Cerebellar cortex (tissue), 1 donor: ENCODE data around the gene PAEP.

Experiments used
- DNase-seq: peaks from one replicate; pipeline ENCODE4 v3.0.0-alpha.2; 2015; ENCODE audit warnings: low spot score

Gene PAEP

DNA sequence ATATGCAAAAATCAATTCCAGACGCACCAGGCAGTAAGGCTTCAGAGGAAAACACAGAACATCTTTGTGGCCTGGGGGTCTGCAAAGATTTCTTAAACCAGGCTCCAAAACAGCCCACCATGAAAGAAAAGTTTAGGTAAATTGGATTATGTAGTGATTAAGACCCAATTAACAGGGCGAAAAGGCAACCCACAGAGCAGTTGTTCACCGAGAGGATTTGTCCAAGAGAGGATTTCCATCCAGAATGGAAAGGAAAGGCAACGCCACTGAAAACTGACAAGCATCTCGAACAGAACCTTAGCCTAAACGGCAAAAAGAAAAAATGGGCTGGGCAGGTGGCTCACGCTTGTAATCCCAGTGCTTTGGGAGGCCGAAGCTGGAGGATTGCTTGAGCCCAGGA lies 40.4 kb downstream of the PAEP start:
- DNase-seq = no peak

DNA sequence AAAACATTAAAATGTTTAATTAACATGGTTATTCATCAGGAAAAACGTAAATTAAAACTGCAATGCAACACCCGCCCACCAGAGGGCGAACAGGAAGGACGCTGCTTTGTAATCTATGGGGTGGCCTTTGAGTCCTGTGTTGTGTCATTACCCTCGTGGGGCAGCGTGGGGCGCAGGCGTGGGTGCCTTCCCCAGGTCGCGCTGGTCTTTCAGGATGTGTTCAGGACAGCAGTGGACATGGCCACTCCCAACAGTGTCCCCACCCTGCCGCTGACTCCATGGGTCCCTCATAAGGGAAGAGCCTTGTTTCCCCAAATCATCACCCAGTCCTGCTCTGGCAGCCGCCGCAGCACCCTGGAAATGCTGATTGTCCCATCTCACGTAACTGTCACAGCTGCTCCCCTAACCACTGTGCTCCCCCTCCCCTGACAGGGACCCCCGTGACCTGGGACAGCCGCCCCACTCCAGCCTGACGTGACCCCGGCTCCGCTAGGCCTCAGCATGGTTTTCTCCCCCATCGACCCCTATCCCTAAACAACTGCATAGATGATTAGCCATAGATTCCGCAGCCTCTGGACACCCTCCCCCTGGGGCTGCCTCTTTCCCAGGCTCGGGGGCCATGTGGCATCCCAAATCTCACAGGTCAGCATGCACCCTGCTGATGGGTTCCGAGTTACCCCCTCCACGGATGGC lies 41.4 kb downstream of the PAEP start:
- DNase-seq = peak; percentile 20

DNA sequence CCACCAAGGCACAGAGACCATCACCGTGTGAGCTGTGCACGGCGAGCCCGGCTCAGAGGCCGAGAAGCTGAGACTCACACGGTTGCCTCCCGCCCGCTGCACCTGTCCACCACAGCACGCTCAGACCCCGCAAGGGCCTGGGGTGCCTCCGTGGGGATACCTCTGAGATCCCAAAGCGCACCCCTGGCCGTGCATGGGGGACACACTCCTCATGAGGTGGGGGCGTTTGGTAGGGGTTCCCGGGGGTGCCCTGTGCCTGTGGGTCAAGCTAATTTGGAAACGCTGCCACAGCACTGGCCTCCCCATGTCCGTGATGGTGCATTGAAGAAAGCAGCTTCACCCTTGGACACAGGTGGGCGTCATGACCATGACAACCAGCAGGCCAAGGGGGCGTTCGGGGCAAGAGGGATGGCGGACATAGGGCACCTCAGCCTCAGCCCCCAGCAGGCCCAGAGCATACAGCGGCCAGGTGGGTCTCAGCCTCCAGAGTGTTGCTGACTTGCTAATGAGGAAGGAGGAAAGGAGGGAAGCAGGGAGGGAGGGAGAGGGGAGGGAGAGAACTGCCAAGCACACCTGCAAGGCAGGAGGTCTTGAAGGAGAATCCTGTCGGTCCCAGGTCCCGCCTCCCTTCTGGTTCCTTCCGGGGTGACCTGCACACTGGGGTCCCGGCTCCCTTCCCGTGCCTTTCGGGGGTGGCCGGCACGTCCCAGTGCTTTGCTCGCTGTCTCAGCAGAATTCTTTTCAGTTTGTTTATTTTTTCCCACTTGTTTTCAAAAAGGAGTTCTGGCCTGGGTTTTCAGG lies 43.1 kb downstream of the PAEP start:
- DNase-seq = no peak

DNA sequence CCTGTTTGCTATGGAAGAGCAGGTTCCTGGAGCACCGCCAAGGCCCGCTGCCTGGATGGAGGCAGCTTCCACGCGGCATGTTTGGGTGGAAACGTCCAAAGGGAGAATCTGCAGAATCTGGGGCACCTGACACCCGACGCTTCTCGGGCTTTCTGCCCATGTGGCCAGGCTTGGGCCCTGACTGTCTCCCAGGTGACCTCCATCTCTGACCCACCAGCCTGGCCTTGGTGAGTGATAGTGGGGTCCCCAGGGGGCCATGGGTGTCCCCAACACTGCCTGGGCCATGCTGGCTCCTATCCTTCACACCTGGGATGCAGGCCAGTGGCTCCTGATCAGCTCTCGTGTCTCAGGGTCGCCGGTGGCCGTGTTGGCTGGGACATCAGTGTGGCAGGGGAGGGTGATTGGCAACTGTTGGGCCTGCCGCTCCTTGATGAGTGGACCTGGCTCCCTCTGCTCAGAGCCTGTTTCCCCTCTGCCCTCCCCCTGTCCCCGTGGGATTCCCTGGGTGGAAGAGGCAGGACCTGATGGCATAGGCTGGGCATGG lies 43.8 kb downstream of the PAEP start:
- peak; percentile 43 for DNase-seq

DNA sequence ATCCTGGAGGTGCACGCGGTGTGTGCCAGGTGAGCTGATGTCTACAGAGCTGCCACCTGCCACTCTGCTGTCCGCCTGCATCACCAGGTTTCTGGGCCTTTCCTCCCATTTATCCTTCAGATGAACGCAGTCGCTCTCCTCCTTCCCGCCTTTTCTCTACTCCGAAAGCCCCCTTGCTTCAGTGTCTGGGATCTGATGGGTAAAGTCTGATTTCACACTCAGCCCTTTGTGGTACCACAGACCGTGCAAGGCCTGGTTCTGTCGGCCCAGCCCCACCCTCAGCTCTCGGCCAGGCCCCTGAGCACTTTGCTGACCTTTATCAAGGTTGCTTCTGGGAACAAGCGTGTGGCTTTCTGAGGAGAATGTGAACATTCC lies 45.3 kb downstream of the PAEP start:
- no peak for DNase-seq

DNA sequence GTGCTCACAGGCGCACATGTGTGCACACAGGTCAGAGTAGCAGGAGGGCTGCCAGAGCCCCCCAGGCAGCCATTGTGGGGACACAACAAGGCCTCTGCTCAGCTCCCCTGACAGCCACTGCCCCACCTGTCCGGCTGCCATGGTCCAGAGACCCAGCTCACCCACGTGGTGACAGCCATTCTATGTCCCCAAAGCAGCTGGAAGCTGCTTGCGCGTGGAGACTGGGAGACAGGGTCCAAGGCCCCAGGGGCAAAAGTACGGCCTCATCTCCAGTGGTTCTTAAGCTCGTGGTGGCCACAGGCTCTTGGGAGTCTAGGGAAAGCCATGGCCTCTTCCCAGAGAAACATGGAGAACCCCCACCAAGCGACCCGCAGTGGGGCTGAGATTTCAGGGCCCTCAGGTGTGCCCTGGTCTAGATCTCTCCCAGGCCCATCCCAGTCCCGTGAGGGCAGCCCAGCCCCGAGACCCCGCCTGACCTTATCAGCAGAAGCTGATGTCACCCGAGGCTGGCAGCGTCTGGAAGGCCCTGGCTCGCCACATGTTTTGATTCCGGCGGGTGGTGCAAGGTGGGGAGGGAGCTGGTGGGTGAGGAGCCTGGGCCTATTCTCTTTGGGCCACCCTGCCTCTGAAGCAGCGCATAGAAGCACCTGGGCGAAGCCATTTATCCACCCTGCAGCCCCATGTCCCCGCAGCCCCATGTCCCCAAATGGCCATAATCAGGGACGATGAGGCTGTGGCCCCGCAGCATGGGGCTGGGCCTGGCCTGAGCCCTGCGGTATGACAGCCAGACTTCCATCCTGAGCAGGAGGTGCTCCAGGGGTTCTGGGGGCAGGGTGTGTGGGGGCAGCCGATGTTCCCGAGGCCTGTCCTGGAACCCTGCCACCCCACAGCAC lies 46.1 kb downstream of the PAEP start:
- no peak for DNase-seq

DNA sequence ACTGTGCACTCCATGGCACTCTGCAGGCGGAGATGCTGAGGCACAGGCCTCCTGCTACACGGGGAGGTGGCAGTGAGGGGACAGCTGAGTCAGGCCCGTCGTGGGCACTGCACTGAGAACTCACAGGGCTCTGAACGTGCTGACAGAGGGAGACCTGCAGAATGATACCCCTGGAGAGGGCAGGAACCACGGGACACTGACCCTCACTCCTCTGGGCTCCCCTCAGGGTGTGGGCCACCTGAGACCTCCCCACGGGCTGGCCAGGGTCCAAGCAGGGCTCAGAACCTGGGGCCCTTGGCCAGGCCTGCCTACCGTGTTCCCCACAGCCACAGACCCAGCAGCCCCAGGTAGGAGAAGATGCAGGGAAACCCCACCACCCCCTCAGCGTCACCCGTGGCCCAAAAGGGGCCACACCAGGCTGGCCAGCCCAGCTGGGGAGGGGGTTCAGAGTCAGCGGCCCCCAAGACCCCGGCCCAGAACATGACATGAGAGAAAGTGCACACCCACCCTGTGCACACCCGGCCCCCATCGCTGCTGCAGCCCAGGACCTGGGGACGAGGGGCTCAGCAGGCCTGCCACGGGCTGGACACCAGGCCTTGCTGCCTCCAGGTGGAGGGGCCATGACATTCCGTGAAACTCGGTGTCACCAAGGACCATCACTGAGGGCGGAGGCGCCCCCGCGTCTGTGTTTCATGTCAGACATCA lies 46.9 kb downstream of the PAEP start:
- DNase-seq = no peak

DNA sequence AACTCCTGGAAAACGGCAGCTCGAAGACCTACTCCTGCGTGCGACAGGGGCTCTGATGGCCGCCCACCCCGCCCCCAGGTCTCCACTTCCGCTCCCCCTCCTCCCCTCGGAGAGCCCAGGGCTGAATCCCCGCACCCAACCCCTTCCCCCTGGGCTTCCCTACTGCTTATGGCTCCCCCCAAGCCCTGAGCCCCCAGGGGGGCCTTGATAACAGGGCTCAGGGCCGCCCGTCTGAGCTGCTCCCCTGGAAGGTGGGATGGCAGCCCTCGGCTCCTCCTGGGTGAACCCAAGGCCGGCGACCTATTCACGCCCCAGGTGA lies 47.4 kb downstream of the PAEP start:
- no peak for DNase-seq

DNA sequence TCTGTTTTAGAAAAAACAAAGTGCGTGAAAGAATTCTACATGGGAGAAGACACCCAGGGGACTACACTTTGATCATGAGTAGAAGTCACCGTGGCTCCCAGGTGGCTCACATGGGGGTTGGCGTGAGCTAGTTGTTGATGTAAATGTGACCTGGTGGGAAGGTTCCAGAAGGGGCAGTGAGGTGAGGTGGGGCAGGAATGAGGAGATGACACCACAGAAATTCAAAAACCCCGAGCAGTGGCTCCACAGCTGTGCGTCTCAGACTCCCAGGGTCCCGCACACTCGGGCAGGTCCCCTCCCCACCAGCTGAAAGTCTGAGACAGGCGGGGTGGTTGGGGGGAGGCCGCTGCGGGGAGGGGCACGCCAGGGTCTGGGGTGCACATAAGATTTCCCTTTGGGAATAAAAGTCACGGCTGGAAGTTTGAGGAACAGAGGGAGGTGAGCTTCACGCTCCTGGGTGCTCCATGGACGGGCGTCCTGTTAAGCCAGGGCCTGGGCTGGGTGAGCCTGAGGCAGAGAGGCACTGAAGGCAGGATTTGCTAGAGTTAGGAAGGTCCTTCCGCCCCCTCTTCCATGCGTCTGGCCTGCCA lies 47.9 kb downstream of the PAEP start:
- no peak for DNase-seq

DNA sequence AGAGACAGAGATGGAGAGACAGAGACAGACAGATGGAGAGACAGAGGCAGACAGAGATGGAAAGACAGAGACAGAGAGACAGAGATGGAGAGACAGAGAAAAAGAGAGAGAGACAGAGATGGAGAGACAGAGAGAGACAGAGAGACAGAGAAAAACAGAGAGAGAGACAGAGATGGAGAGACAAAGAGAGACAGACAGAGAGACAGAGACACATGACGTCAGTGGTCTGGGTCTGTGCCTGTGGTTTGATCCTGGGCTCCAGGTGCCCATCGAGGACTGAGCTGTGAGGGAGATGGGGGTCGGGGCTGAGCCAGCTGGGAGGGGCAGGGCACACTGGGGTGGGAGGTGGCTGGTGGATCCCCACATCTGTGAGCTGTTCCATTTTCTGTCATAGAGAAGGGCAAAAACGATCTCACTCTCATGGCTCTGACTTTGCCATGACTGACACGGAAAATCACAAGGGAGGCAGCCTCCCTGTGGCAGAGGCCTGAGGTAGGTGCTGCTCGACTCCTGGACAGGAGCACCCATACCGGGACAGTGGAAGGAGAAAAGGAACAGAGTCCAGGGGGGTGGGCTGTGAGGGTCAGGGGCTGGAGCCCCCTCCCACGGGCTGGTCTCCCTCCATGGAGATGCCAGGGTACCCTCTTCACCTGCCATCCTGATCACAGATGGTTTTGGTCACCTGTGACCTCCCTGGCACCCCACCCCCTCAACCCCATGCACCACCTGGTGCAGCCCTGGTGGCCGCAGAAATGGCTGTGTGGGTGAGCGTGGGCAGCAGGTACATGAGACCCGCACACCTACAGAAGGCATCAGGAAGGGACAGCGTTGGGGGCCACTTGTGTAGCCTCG lies 49.0 kb downstream of the PAEP start:
- no peak for DNase-seq

DNA sequence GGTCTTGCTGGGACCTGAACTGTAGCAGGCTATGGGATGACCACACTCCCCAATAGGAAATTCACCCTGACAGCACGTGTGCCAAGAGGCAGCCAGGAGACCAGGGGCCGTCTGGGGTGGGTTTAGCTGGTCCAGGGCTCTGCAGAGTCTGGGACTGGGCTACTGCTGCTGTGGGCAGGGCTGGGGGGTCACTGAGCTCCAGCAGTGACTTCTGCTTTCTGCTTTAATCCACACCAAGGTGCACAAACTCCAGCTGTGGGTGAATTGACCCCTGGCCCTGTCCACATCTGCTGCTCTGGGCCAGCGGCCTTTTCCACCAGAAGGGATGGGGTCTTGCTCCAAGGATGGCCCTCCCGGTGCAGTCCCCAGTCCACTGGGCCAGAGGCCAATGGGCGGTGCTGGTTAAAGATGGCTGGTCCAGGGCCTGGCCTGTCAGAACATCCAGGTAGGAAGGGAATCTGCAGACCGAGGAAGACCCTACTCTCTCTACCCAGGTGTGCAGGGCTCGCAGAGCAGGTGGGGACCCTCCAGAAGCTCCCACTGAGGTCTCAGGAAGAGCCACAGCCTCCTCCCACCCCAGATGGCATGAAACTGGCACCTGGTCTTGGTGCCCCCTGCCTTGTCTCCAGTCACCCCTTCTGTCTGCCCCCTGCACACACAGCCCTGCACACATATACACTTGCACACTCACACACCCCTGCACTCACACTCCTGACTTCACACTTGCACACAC lies 49.8 kb downstream of the PAEP start:
- DNase-seq = no peak

DNA sequence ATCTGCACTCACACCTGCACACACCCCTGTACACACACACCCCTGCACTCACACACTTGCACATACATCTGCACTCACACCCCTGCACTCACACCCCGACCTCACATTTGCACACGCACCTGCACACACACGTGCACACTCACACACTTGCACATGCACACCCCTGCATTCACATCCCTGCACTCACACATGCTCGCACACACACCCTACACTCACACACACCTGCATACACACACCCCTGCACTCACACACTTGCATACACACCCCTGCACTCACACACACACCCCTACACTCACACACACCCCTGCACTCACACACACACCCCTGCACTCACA lies 50.3 kb downstream of the PAEP start:
- DNase-seq = no peak

DNA sequence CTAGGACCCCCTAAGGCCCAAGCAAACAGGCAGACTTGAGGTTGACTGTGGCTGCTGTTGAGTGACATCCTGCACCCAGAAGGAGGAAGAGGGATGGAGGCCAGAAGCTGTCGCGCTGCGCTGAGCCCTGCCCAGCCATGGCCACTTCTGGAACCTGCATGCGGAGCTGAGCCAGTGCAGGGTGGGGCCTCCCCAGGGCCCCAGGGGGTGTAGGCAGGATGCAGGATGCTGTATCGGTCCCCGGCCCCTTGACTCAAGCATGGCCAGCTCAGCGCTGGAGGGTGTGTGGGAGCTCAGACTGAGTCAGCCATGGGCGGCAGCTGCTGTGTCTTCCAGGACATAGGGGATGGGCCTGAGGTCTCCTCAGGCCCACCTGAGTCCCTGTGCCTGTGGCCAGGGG lies 50.9 kb downstream of the PAEP start:
- no peak for DNase-seq

DNA sequence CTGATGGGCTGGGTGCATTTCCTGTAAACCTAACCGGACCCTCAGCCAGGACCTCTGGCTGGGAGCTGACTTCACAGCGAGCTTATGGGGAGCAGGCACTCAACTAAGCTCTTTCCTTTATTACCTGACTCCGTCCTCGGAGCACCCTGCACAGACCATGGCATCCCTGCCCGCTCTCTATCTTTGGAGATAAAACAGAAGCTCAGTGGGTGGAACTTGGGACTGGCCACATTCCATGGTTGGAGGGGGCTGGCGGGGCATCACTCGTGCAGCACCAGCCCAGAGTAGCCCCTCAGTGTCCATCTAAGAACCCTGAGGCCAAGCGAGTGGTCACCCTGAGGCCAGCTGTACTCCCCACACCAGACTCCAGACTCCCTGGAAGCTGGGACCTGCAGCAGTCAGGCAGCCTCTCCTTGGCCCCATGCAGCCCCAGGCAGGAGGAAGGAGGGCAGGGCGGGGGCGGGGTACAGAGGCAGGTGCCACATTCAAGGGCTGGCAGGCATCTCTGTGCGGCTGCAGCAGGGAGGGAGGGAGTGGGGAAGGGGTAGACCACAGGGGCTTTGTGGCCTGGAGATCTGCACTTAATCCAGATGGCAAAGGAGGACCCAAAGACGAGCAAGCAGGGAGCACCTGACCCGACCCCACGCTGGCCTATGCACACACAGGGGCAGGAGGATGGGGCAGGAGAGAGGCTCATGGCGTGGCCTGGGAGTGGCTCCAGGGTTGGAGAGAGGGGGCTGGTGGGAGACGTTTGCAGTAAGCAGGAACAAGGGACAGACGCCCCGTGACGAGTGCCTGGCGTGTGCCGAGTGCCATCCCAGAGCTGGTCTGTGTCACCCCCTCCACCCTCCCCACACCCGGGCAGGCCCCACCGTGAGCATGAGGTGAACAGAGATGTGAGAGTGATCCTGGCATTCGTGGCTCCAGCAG lies 51.7 kb downstream of the PAEP start:
- DNase-seq = no peak

DNA sequence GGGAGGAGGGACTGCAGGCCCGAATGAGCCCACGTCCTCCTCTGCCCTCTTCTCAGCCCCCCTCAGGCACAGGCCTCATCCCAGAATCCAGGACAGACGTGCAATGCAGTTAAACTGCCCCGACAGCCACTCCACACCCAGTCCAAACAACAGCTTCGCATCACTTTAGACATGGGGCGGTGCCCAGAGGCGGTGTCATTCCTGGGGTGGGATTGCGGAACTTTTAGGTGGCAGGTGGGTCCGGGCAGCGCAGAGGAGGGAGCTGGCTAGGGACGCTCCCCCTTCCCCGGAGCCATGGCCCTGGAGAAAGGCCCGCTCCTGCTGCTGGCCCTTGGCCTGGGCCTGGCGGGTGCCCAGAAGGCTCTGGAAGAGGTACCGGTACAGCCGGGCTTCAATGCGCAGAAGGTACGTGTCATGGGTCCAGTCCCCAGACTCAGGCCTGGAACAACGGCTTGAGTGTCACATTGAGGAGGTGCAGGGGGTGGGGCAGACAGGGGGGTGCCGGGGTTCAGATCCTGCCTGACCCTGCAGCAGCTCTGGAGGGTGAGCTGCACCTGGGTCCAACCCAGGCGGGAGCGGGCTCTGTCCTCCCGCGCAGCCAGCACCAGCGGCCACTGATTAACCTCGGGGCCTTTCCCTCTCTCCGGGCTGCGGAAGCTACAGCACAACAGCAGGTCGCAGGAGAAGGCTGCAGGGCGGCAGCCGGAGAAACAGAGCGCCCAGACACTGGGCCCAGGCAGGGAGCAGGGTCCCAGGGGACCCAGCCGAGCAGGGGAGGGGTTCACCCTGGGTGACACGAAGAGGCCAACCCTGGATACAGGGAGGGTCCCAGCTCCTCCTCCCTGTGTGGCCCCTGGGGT lies 52.6 kb downstream of the PAEP start:
- DNase-seq = no peak

DNA sequence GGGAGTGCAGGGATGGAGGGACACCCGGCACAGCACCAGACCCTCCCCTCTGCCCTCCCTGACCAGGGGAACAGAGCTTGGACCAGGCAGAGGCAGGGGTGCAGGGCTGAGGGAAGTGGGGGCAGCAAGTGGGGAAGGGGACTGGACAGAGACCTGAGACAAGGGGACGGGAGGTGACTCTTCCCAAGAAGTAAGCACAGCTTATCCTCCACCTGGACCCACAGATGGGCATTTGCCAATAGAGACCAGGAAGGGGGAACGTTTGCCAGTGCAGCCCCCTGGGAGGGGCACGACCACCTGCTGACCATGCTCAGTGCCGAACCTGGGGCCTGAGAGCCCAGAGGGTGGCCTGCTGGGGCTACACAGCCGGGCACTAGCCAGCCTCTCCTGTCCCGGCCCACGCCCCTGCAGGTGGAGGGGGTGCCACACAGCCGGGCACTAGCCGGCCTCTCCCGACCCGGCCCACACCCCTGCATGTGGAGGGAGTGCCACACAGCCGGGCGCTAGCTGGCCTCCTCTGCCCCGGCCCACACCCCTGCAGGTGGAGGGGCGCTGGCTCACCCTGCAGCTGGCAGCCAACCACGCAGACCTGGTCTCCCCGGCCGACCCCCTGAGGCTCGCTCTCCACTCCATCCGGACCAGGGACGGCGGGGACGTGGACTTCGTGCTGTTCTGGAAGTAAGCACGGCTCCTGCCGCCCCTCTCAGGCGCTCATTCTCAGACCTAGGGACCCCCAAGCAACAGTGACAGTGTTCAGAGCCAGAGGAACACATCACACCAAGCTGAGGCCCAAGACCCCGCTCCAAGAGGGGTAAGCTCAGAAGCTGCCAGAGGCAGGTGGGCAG lies 53.5 kb downstream of the PAEP start:
- DNase-seq = no peak
